ENCODE results near the gene DVL1.
"Not testable (repeated sequence)": the region's sequence is repeated elsewhere in the genome, so short reads cannot be mapped to it uniquely, and the experiment has no call there.

DVL1 gene

DNA sequence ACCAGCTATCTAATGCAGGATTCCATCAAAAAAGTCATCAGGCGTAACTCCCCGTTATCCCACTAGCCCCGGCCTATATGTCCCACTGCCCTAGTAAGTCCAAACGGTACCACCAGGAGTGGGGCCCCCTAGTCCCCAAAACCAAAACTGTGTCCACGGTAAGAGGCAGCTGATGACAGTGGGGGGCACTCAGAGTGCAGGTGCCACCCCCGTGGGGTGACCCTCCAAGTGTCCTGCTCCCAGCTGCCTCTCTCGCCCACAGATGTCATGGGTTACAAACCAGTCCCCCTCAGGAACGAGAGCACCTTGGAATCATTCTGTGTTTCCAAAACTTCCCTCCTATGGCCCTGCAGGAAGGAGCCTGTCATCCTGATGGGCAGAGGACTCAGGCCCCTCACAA is 36.7 kb upstream of the DVL1 start:
- TF ChIP-seq POLR2A (IDR thresholded peaks at IDR 0.05; ENCODE audit: extremely low read depth, insufficient read length) (no peak), MYC (IDR thresholded peaks at IDR 0.05; ENCODE audit: low read depth, low read length) (no peak)
- TF ChIP-seq, protein P1, sequence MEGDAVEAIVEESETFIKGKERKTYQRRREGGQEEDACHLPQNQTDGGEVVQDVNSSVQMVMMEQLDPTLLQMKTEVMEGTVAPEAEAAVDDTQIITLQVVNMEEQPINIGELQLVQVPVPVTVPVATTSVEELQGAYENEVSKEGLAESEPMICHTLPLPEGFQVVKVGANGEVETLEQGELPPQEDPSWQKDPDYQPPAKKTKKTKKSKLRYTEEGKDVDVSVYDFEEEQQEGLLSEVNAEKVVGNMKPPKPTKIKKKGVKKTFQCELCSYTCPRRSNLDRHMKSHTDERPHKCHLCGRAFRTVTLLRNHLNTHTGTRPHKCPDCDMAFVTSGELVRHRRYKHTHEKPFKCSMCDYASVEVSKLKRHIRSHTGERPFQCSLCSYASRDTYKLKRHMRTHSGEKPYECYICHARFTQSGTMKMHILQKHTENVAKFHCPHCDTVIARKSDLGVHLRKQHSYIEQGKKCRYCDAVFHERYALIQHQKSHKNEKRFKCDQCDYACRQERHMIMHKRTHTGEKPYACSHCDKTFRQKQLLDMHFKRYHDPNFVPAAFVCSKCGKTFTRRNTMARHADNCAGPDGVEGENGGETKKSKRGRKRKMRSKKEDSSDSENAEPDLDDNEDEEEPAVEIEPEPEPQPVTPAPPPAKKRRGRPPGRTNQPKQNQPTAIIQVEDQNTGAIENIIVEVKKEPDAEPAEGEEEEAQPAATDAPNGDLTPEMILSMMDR (IDR thresholded peaks at IDR 0.05; ENCODE audit: low read depth, low read length), result no peak
- TF ChIP-seq, protein P2, sequence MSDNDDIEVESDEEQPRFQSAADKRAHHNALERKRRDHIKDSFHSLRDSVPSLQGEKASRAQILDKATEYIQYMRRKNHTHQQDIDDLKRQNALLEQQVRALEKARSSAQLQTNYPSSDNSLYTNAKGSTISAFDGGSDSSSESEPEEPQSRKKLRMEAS (IDR thresholded peaks at IDR 0.05; ENCODE audit: low read depth, low read length), result no peak
- DNase-seq (ENCODE audit: low read depth), result no peak
- no peak overlapping the region for H3K4me3 ChIP-seq (ENCODE audit: low read depth, low read length)

- DNase-seq (ENCODE audit: low read depth); H3K4me3 ChIP-seq (ENCODE audit: low read depth, low read length): not testable (repeated sequence)
Observed at GRCh38 chr1:1385339-1385738, 36.1 kb upstream of the DVL1 start.

DNA sequence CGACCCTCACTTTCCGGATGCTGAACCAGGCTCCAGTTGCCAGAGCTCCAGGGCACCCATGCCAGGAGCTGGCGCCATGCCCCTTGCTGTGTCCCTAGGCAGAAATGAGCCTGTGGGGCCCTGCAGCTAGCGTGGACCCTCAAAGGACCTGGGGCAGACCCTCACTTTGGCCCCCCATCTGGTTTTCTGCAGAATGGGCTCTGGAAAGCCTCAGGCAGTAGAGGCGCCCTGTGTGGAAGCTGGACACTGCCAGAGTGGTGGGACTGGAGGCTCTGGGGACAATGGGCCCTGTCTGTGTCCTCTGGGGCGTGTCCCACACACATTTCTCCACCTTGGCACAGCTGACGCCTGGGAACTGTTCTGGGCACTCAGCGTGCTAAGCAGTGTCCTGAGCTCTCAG is 32.1 kb upstream of the DVL1 start:
- TF ChIP-seq POLR2A (IDR thresholded peaks at IDR 0.05; ENCODE audit: extremely low read depth, insufficient read length) (no peak), MYC (IDR thresholded peaks at IDR 0.05; ENCODE audit: low read depth, low read length) (no peak)
- TF ChIP-seq, protein P2 (IDR thresholded peaks at IDR 0.05; ENCODE audit: low read depth, low read length), result no peak
- TF ChIP-seq, protein P1 (IDR thresholded peaks at IDR 0.05; ENCODE audit: low read depth, low read length), result no peak
- DNase-seq (ENCODE audit: low read depth), result no peak
- H3K4me3 ChIP-seq (ENCODE audit: low read depth, low read length), result no peak overlapping the region

DNA sequence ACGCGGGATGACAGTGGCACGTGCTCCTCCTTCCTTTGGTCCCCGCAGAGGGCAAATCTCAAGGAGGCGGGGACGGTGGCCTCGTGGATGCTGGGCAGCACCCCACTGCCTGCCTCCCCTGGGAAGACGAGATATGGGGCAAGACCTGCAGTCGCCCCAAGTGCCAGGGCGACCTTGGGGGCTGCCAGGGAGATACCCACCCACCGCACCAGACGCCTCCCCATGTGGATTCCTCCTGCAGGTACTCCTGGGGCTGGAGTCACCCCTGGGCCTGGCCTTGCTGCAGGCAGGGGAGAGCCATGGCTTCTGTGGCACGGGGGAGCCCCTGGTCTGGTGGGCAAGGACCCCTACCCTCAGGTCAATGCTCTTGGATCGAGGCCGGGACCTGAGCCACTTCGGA is 31.6 kb upstream of the DVL1 start:
- TF ChIP-seq, protein P1 (IDR thresholded peaks at IDR 0.05; ENCODE audit: low read depth, low read length), result no peak
- TF ChIP-seq POLR2A (IDR thresholded peaks at IDR 0.05; ENCODE audit: extremely low read depth, insufficient read length) (no peak), MYC (IDR thresholded peaks at IDR 0.05; ENCODE audit: low read depth, low read length) (no peak)
- TF ChIP-seq, protein P2 (IDR thresholded peaks at IDR 0.05; ENCODE audit: low read depth, low read length), result no peak
- H3K4me3 ChIP-seq (ENCODE audit: low read depth, low read length), result no peak overlapping the region
- no peak for DNase-seq (ENCODE audit: low read depth)

DNA sequence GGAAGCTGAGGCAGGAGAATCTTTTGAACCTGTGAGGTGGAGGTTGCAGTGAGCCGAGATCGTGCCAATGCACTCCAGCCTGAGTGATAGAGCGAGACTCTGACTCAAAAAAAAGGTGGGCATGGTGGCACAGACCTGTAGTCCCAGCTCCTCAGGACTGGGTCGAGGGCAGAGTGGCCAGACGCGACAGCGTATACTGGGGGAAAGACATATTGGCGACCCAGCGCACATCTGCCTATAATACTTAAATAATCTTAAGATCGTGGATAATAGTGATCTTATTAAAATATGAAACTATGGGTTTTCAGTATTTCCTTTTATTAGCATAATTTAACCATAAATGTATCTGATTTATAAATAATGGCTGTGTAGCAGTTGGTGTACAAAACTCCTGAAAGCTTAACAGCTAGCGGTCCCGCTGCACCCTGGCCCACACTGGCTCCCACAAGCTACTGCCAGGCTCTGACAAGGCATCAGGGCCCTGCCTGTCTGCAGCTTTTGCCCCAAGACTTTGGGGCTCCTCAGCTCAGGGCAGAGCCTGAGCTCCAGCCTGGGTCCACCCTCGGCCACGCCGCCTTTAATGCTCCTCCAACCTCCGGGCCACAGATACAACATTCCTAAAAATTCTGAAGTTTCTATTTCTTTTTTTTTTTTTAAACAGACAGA is 28.5 kb upstream of the DVL1 start:
- TF ChIP-seq, protein P2 (IDR thresholded peaks at IDR 0.05; ENCODE audit: low read depth, low read length), result no peak
- TF ChIP-seq POLR2A (IDR thresholded peaks at IDR 0.05; ENCODE audit: extremely low read depth, insufficient read length) (no peak), MYC (IDR thresholded peaks at IDR 0.05; ENCODE audit: low read depth, low read length) (no peak)
- TF ChIP-seq, protein P1 (IDR thresholded peaks at IDR 0.05; ENCODE audit: low read depth, low read length), result no peak
- H3K4me3 ChIP-seq (ENCODE audit: low read depth, low read length), result no peak overlapping the region
- DNase-seq (ENCODE audit: low read depth), result no peak

- no peak for TF ChIP-seq POLR2A (IDR thresholded peaks at IDR 0.05; ENCODE audit: extremely low read depth, insufficient read length)
- TF ChIP-seq MYC (IDR thresholded peaks at IDR 0.05; ENCODE audit: low read depth, low read length), result no peak
- TF ChIP-seq, protein P2 (IDR thresholded peaks at IDR 0.05; ENCODE audit: low read depth, low read length), result no peak
- TF ChIP-seq, protein P1 (IDR thresholded peaks at IDR 0.05; ENCODE audit: low read depth, low read length), result no peak
- H3K4me3 ChIP-seq (ENCODE audit: low read depth, low read length), result peak overlapping the region; percentile 72
- DNase-seq (ENCODE audit: low read depth), result no peak
Observed at GRCh38 chr1:1376551-1377226, 27.5 kb upstream of the DVL1 start.

Data from NB4 (cell line).